Neural cell (in vitro differentiated cells): ENCODE results near the gene FBXO22. TPM values are rescaled to one million over a fixed set of nuclear protein-coding genes. Genes with fewer than 3 reads are reported as not detected.

Source experiments
- H2AFZ ChIP-seq: fragments of 200-600, 300-800 bp; sonication (generic), shearing (Covaris generic); 2 replicates; pipeline ENCODE4 v1.6.0; 2014; ENCODE audit warnings: low read depth, mild to moderate bottlenecking, antibody characterized with exemption, low read length, moderate library complexity
- H3F3A ChIP-seq: fragments of 200-600 bp; shearing (Covaris generic); 2 replicates; pipeline ENCODE4 v1.6.1; 2016; ENCODE audit warnings: mild to moderate bottlenecking, moderate library complexity, mixed read lengths, antibody characterized with exemption, low read length; ENCODE audit not compliant: insufficient read depth, poor library complexity, severe bottlenecking
- H3K27ac ChIP-seq: fragments of 200-600, 300-800 bp; sonication (generic), shearing (Covaris generic); 2 replicates; pipeline ENCODE4 v1.5.1; 2014; ENCODE audit warnings: mild to moderate bottlenecking, low read length, moderate library complexity
- H3K27me3 ChIP-seq: fragments of 300-800, 200-600 bp; sonication (generic), shearing (Covaris generic); 2 replicates; pipeline ENCODE4 v1.6.0; 2014; ENCODE audit warnings: mild to moderate bottlenecking, low read depth, low read length, moderate library complexity; ENCODE audit not compliant: insufficient read depth
- H3K36me3 ChIP-seq: fragments of 300-800, 200-600 bp; sonication (generic), shearing (Covaris generic); 2 replicates; pipeline ENCODE4 v1.5.1; 2014; ENCODE audit warnings: mild to moderate bottlenecking, antibody characterized with exemption, low read length, moderate library complexity; ENCODE audit not compliant: insufficient read depth
- H3K4me2 ChIP-seq: fragments of 300-800, 200-600 bp; sonication (generic), shearing (Covaris generic); 2 replicates; pipeline ENCODE4 v1.6.0; 2014; ENCODE audit warnings: mild to moderate bottlenecking, low read length
- H3K4me3 ChIP-seq: fragments of 300-800, 200-600 bp; sonication (generic), shearing (Covaris generic); 2 replicates; pipeline ENCODE4 v1.5.1; 2014; ENCODE audit warnings: mild to moderate bottlenecking, low read length, moderate library complexity
- H3K79me2 ChIP-seq: fragments of 200-600 bp; shearing (Covaris generic); replicated peaks from 2 replicates; pipeline ENCODE4 v1.6.0; 2014; ENCODE audit warnings: mild to moderate bottlenecking, low read length, moderate library complexity; ENCODE audit not compliant: insufficient read depth
- H3K9ac ChIP-seq: fragments of 300-800, 200-600 bp; sonication (generic), shearing (Covaris generic); 2 replicates; pipeline ENCODE4 v1.6.1; 2016; ENCODE audit warnings: mild to moderate bottlenecking, low read length, mixed read lengths
- H3K9me2 ChIP-seq: fragments of 200-600 bp; shearing (Covaris generic); 2 replicates; pipeline ENCODE4 v1.6.1; 2016; ENCODE audit warnings: mild to moderate bottlenecking, low read length, mixed read lengths; ENCODE audit not compliant: insufficient read depth
- H3K9me3 ChIP-seq: fragments of 200-600, 300-800 bp; sonication (generic), shearing (Covaris generic); 2 replicates; pipeline ENCODE4 v1.6.1; 2016; ENCODE audit warnings: mild to moderate bottlenecking, mixed run types, low read length, moderate library complexity, mixed read lengths
- H4K20me1 ChIP-seq: fragments of 200-600 bp; shearing (Covaris generic); 2 replicates; pipeline ENCODE4 v1.6.1; 2016; ENCODE audit warnings: mild to moderate bottlenecking, mixed run types; ENCODE audit not compliant: insufficient read depth
- EP300 ChIP-seq: fragments of 450-650 bp; conservative IDR thresholded peaks from 2 replicates; pipeline ENCODE4 v1.6.1; 2014; ENCODE audit warnings: antibody characterized with exemption, mild to moderate bottlenecking, moderate library complexity; ENCODE audit not compliant: poor library complexity, severe bottlenecking
- EZH2 ChIP-seq: fragments of 200-600, 300-800 bp; shearing (Covaris generic), sonication (generic); IDR thresholded peaks from 2 replicates; pipeline ENCODE4 v1.6.1; 2014; ENCODE audit warnings: antibody characterized with exemption, low read length, borderline replicate concordance, mild to moderate bottlenecking; ENCODE audit not compliant: insufficient read depth, poor library complexity, severe bottlenecking
- MXI1 ChIP-seq: fragments of 450-650 bp; conservative IDR thresholded peaks from 2 replicates; pipeline ENCODE4 v1.6.1; 2014; ENCODE audit warnings: antibody characterized with exemption, mild to moderate bottlenecking; ENCODE audit not compliant: poor library complexity, severe bottlenecking
- POLR2AphosphoS5 ChIP-seq: IDR thresholded peaks from 2 replicates; pipeline ENCODE4 v1.6.1; 2012
- RAD21 ChIP-seq: fragments of 450-650 bp; conservative IDR thresholded peaks from 2 replicates; pipeline ENCODE4 v1.6.1; 2014; ENCODE audit warnings: antibody characterized with exemption, mild to moderate bottlenecking, moderate library complexity
- REST ChIP-seq: IDR thresholded peaks from 2 replicates; pipeline ENCODE4 v1.6.1; 2012; ENCODE audit warnings: borderline replicate concordance
- SMC3 ChIP-seq: fragments of 450-650 bp; conservative IDR thresholded peaks from 2 replicates; pipeline ENCODE4 v1.6.1; 2014; ENCODE audit warnings: antibody characterized with exemption, mild to moderate bottlenecking, moderate library complexity; ENCODE audit not compliant: poor library complexity
- TAF1 ChIP-seq: IDR thresholded peaks from 2 replicates; pipeline ENCODE4 v1.6.1; 2012; ENCODE audit warnings: low read depth
- polyA plus RNA-seq: library from polyadenylated mRNA; depleted of rRNA; stranded (reverse); fragments of >200 nt; gene quantifications from 2 replicates; pipeline ENCODE4 v1.2.3, GENCODE V29; 2014
- TF ChIP-seq, protein P1 (sequence below): fragments of 450-650 bp; IDR thresholded peaks from 2 replicates; pipeline ENCODE4 v1.5.1; 2014; ENCODE audit warnings: antibody characterized with exemption, mild to moderate bottlenecking, moderate library complexity; ENCODE audit not compliant: poor library complexity, severe bottlenecking

The FBXO22 gene
- polyA plus RNA-seq, 1 donor from 2014 or later: 52.3 TPM

DNA sequence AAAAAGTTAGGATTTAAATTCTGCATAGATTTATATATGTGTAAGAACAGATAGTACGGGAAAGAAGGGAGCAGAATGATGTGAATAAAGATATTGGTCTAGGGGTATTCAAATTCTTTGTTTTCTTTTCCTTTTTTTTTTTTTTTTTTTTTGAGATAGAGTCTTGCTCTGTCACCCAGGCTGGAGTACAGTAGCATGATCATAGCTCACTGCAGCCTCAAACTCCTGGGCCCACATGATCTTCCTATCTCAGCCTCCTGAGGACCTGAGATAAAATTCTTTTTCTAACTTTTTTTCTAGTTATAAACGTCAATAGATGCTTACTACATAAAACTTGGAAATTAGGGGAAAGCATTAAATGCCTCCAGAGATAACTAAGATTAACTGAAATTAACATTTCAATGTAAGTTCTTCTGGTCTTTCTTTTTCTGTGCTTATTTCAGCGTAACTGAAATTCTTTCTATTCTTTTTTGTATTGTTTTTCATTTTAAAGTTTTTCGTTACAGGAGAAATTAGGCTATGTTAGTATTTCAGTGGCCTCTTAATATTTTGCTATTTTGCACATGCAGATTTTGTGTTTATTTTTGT is 31.2 kb upstream of the FBXO22 start:
- no peaks in the 10 kb centered on the region for H3F3A ChIP-seq
- no peaks in the 10 kb centered on the region for H3K79me2 ChIP-seq
- H3K9me2 ChIP-seq: no peaks in the 10 kb centered on the region
- H3K4me2 ChIP-seq: no peak overlapping the region
- no peaks in the 10 kb centered on the region for H3K27me3 ChIP-seq
- no peak overlapping the region for H2AFZ ChIP-seq
- no peaks in the 10 kb centered on the region for H4K20me1 ChIP-seq
- no peak overlapping the region for H3K4me3 ChIP-seq
- peaks cover 4% of the 10 kb centered on the region for H3K36me3 ChIP-seq
- no peak for TF ChIP-seq SMC3
- no peak for TF ChIP-seq MXI1
- TF ChIP-seq, protein P1, sequence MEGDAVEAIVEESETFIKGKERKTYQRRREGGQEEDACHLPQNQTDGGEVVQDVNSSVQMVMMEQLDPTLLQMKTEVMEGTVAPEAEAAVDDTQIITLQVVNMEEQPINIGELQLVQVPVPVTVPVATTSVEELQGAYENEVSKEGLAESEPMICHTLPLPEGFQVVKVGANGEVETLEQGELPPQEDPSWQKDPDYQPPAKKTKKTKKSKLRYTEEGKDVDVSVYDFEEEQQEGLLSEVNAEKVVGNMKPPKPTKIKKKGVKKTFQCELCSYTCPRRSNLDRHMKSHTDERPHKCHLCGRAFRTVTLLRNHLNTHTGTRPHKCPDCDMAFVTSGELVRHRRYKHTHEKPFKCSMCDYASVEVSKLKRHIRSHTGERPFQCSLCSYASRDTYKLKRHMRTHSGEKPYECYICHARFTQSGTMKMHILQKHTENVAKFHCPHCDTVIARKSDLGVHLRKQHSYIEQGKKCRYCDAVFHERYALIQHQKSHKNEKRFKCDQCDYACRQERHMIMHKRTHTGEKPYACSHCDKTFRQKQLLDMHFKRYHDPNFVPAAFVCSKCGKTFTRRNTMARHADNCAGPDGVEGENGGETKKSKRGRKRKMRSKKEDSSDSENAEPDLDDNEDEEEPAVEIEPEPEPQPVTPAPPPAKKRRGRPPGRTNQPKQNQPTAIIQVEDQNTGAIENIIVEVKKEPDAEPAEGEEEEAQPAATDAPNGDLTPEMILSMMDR: no peak
- no peak for TF ChIP-seq REST
- no peak for TF ChIP-seq TAF1
- TF ChIP-seq EZH2: no peak
- no peak for TF ChIP-seq RAD21
- no peak for TF ChIP-seq EP300
- no peak for TF ChIP-seq POLR2AphosphoS5
- H3K27ac ChIP-seq: no peak overlapping the region
- H3K9ac ChIP-seq: no peak overlapping the region
- H3K9me3 ChIP-seq: no peaks in the 10 kb centered on the region

DNA sequence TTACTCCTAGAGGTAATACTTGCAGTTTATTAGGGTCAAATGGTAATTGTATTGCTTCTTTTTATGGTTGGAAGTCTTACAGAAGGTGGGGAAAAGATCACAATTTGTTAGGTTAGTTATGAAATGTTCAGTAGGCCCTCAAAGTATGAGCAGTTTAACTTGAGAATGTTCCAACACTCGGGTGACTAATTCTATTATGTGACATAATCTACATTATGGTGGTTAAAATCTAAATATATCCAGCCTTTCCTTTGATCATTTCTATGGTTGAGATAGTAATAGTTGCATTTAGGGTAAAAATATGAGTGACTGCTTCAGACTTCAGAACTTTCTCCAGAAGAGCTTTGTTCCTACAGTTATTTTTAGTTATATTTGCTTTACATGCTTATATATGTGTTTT is 19.6 kb upstream of the FBXO22 start:
- no peaks in the 10 kb centered on the region for H3K9me3 ChIP-seq
- H3K9me2 ChIP-seq: no peaks in the 10 kb centered on the region
- H3F3A ChIP-seq: no peaks in the 10 kb centered on the region
- H2AFZ ChIP-seq: no peak overlapping the region
- no peak overlapping the region for H3K27ac ChIP-seq
- no peak overlapping the region for H3K4me2 ChIP-seq
- H3K27me3 ChIP-seq: no peaks in the 10 kb centered on the region
- H3K36me3 ChIP-seq: no peaks in the 10 kb centered on the region
- no peaks in the 10 kb centered on the region for H4K20me1 ChIP-seq
- no peak overlapping the region for H3K9ac ChIP-seq
- H3K4me3 ChIP-seq: no peak overlapping the region
- TF ChIP-seq SMC3: no peak
- TF ChIP-seq RAD21: no peak
- no peak for TF ChIP-seq EZH2
- TF ChIP-seq TAF1: no peak
- no peak for TF ChIP-seq POLR2AphosphoS5
- TF ChIP-seq MXI1: no peak
- no peak for TF ChIP-seq EP300
- no peak for TF ChIP-seq REST
- TF ChIP-seq, protein P1: no peak
- H3K79me2 ChIP-seq: no peaks in the 10 kb centered on the region
